K562 (cell line): Measurements from ENCODE around the gene ZDHHC14. TPM values are rescaled to one million over a fixed set of nuclear protein-coding genes. Genes with fewer than 3 reads are reported as not detected.

ENCODE experiments used
- ATAC-seq: fragments of 200-7000 bp; cut with Tn5 transposase; 3 replicates; pipeline ENCODE4 v1.9.1; 2020; ENCODE audit warnings: moderate library complexity
- BruUV-seq: library from RNA; stranded (reverse); fragments of 400-500 nt; replicated peaks from 2 replicates; lab custom pipeline; 2021; lab: Mats Ljungman, UMichigan
- CTCF ChIA-PET: fragments of 300-600 bp; formaldehyde crosslinking; extraction: SDS; loops from one replicate; lab custom pipeline; 2021; ENCODE audit warnings: low intra/inter-chr PET ratio; lab: Yijun Ruan, JAX
- POLR2A ChIA-PET: fragments of 300-600, 350-650 bp; sonication (Branson Sonifier 250); formaldehyde crosslinking; extraction: SDS; loops from one replicate; lab custom pipeline; 2021; ENCODE audit warnings: antibody characterized with exemption, inconsistent platforms; lab: Yijun Ruan, JAX
- DNase-seq, 4 experiments: peaks; one replicate each; pipeline versions ENCODE4 v3.0.0 to v3.0.0-alpha.2; 2011 to 2018; ENCODE audit warnings: low spot score in 3 of 4, mixed read lengths in 3 of 4; ENCODE audit errors: extremely low read depth in 1 of 4
- FAIRE-seq: peaks from 2 replicates; lab custom pipeline; 2011; peaks lifted over from hg19 to GRCh38; lab: Jason Lieb, UNC
- H2AFZ ChIP-seq: 2 replicates; pipeline ENCODE4 v1.6.0; 2011; ENCODE audit warnings: low read depth, low read length, control low read depth, inconsistent platforms
- H3K27ac ChIP-seq: fragments of 200-600 bp; 3 replicates; pipeline ENCODE4 v1.8.0; 2011; ENCODE audit warnings: low read depth, mild to moderate bottlenecking, control low read depth, inconsistent platforms, low read length, moderate library complexity, mixed read lengths; ENCODE audit errors: extremely low read depth
- H3K27me3 ChIP-seq, 2 experiments: fragments of 300-600 bp in 1 of 2; 2 replicates in 1 of 2; 3 replicates in 1 of 2; pipeline versions ENCODE4 v1.6.0 to v1.8.0; 2011; ENCODE audit warnings: inconsistent platforms in 2 of 2, low read length in 2 of 2, mild to moderate bottlenecking in 1 of 2, mixed read lengths in 1 of 2, moderate library complexity in 1 of 2; ENCODE audit not compliant: control insufficient read depth in 2 of 2, insufficient read depth in 2 of 2
- H3K36me3 ChIP-seq: fragments of 300-600 bp; 3 replicates; pipeline ENCODE4 v1.8.0; 2011; ENCODE audit warnings: mild to moderate bottlenecking, low read length, inconsistent platforms; ENCODE audit not compliant: control insufficient read depth, insufficient read depth
- H3K4me1 ChIP-seq, 2 experiments: fragments of 200-600 bp in 1 of 2; replicated peaks in 1 of 2; 2 replicates in 1 of 2; 3 replicates in 1 of 2; pipeline versions ENCODE4 v1.5.1 to v1.8.0; 2011; ENCODE audit warnings: inconsistent platforms in 2 of 2, low read length in 2 of 2, mild to moderate bottlenecking in 1 of 2, mixed read lengths in 1 of 2, moderate library complexity in 1 of 2; ENCODE audit not compliant: control insufficient read depth in 2 of 2, insufficient read depth in 2 of 2
- H3K4me2 ChIP-seq: 2 replicates; pipeline ENCODE4 v1.6.1; 2011; ENCODE audit warnings: low read length, control low read depth, inconsistent platforms, mixed read lengths; ENCODE audit not compliant: insufficient read depth
- H3K4me3 ChIP-seq: fragments of 200-600 bp; sonication (generic), shearing (Covaris generic); 2 replicates; pipeline ENCODE4 v1.5.1; 2016; ENCODE audit warnings: control low read depth, inconsistent platforms
- H3K79me2 ChIP-seq: fragments of 200-600 bp; 3 replicates; pipeline ENCODE4 v1.8.0; 2011; ENCODE audit warnings: low read length, inconsistent platforms; ENCODE audit not compliant: control insufficient read depth, insufficient read depth
- H3K9ac ChIP-seq, 2 experiments: 2 replicates each; pipeline versions ENCODE4 v1.6.0 to v1.6.1; 2011; ENCODE audit warnings: low read depth in 2 of 2, low read length in 2 of 2, control low read depth in 1 of 2, inconsistent platforms in 1 of 2, mild to moderate bottlenecking in 1 of 2, mixed read lengths in 1 of 2; ENCODE audit not compliant: insufficient read depth in 1 of 2
- H3K9me1 ChIP-seq: one replicate; pipeline ENCODE4 v1.6.0; 2011; ENCODE audit warnings: inconsistent platforms, mild to moderate bottlenecking, low read length, moderate library complexity; ENCODE audit not compliant: control insufficient read depth, insufficient read depth
- H3K9me3 ChIP-seq: replicated peaks from 2 replicates; pipeline ENCODE4 v1.5.1; 2011; ENCODE audit warnings: low read depth, low read length, inconsistent platforms; ENCODE audit not compliant: control insufficient read depth, insufficient read depth
- H4K20me1 ChIP-seq: replicated peaks from 2 replicates; pipeline ENCODE4 v1.6.1; 2011; ENCODE audit warnings: low read length, inconsistent platforms, mixed read lengths; ENCODE audit not compliant: control insufficient read depth, insufficient read depth
- ARID2 ChIP-seq: fragments of 450-650 bp; IDR thresholded peaks from 2 replicates; pipeline ENCODE4 v1.6.1; 2017; ENCODE audit warnings: antibody characterized with exemption, mild to moderate bottlenecking
- CEBPB ChIP-seq: fragments of 450-650 bp; IDR thresholded peaks from 2 replicates; pipeline ENCODE4 v1.6.1; 2016; ENCODE audit warnings: missing genetic modification characterization, missing compliant biosample characterization
- CEBPG ChIP-seq, 3 experiments: fragments of 200-800 bp in 1 of 3; sonication (Bioruptor generic) in 1 of 3; sonication (generic) in 1 of 3; formaldehyde crosslinking in 1 of 3; IDR thresholded peaks in 2 of 3; conservative IDR thresholded peaks in 1 of 3; 2 replicates each; pipeline versions ENCODE4 v1.6.1 to v1.8.0; 2016 to 2022; ENCODE audit warnings: missing compliant biosample characterization in 2 of 3, missing genetic modification characterization in 2 of 3, mild to moderate bottlenecking in 1 of 3, missing genetic modification reagents in 1 of 3
- ESRRA ChIP-seq: fragments of 450-650 bp; IDR thresholded peaks from 2 replicates; pipeline ENCODE4 v1.6.1; 2014; ENCODE audit warnings: low read depth, mild to moderate bottlenecking, moderate library complexity, borderline replicate concordance
- GABPA ChIP-seq: fragments of 200-800 bp; sonication (Bioruptor generic); conservative IDR thresholded peaks from 2 replicates; pipeline ENCODE4 v1.6.1; 2016; ENCODE audit warnings: low read depth, missing genetic modification characterization, missing compliant biosample characterization
- HEY1 ChIP-seq: fragments of 250-450 bp; sonication (Bioruptor Pico); IDR thresholded peaks from 2 replicates; pipeline ENCODE4 v1.5.0; 2020; ENCODE audit warnings: mild to moderate bottlenecking, moderate library complexity, borderline replicate concordance
- HMBOX1 ChIP-seq: sonication (generic); IDR thresholded peaks from 2 replicates; pipeline ENCODE4 v1.6.1; 2016
- MEIS2 ChIP-seq: fragments of 450-650 bp; IDR thresholded peaks from 2 replicates; pipeline ENCODE4 v1.6.1; 2014; ENCODE audit warnings: mild to moderate bottlenecking; ENCODE audit not compliant: partially characterized antibody
- NEUROD1 ChIP-seq: fragments of 150-350 bp; IDR thresholded peaks from 2 replicates; pipeline ENCODE4 v1.6.1; 2014; ENCODE audit warnings: borderline replicate concordance, low read length, low read depth; ENCODE audit not compliant: partially characterized antibody
- PBX2 ChIP-seq, 2 experiments: IDR thresholded peaks in 1 of 2; conservative IDR thresholded peaks in 1 of 2; 2 replicates each; pipeline ENCODE4 v1.6.1; 2016; ENCODE audit warnings: low read depth in 2 of 2, mild to moderate bottlenecking in 1 of 2, missing compliant biosample characterization in 1 of 2, missing genetic modification characterization in 1 of 2, moderate library complexity in 1 of 2
- SIN3B ChIP-seq: fragments of 450-650 bp; IDR thresholded peaks from 2 replicates; pipeline ENCODE4 v1.6.1; 2017; ENCODE audit warnings: low read depth, mild to moderate bottlenecking, moderate library complexity
- STAT5B ChIP-seq: fragments of 250-450 bp; sonication (Bioruptor Pico); IDR thresholded peaks from 2 replicates; pipeline ENCODE4 v1.8.0; 2021; ENCODE audit warnings: mild to moderate bottlenecking, inconsistent platforms
- TEAD4 ChIP-seq, 2 experiments: sonication (generic) in 1 of 2; formaldehyde crosslinking in 1 of 2; IDR thresholded peaks; 2 replicates each; pipeline versions ENCODE4 v1.6.1 to v1.8.0; 2012 to 2022; ENCODE audit warnings: borderline replicate concordance in 1 of 2, inconsistent platforms in 1 of 2, low read length in 1 of 2, mild to moderate bottlenecking in 1 of 2, missing genetic modification reagents in 1 of 2
- WGBS: fragments of 100-300 bp; shearing (Covaris generic); methylation state at CpG from one replicate; pipeline ENCODE4 v1.1.6; 2016; ENCODE audit warnings: low coverage, mixed read lengths; ENCODE audit not compliant: insufficient coverage; ENCODE audit errors: missing lambda C conversion rate; 5-methylcytosine and 5-hydroxymethylcytosine counted together
- in situ Hi-C: fragments of 300-500 bp; cut with MboI; formaldehyde crosslinking; loops from 4 replicates; pipeline ENCODE4 v1.15.0; 2018; ENCODE audit warnings: inconsistent platforms, mixed read lengths
- intact Hi-C: fragments of 100-400 bp; cut with micrococcal nuclease; formaldehyde crosslinking; loops from 2 replicates; pipeline ENCODE4 v1.14.2; 2022
- polyA plus RNA-seq, 8 experiments: library from polyadenylated mRNA; depleted of rRNA in 4 of 8; stranded (reverse) in 5 of 8; unstranded in 3 of 8; fragments of >200 nt; fragmentation: Nextera tagmentation in 2 of 8; fragmentation: Illumina TruSeq in 1 of 8; extraction: Ambion mirVana in 2 of 8; extraction: Trizol in 1 of 8; gene quantifications; 2 replicates each; pipeline versions ENCODE4 v1.2.1 to v1.2.3, GENCODE V29; 2011 to 2014; ENCODE audit warnings: inconsistent platforms in 1 of 8, missing spikeins in 1 of 8
- total RNA-seq, 7 experiments: library from RNA; depleted of rRNA in 6 of 7; stranded (reverse); fragments of >200 nt in 6 of 7; fragmentation: Illumina TruSeq in 2 of 7; extraction: Trizol in 2 of 7; gene quantifications; 2 replicates each; pipeline versions ENCODE4 v1.2.1 to v1.2.3, GENCODE V29; 2011 to 2021; ENCODE audit warnings: low replicate concordance in 1 of 7
- TF ChIP-seq, protein P1 (sequence below), 2 experiments: fragments of 450-650 bp; IDR thresholded peaks; 2 replicates each; pipeline ENCODE4 v1.6.1; 2016

ZDHHC14 gene
- total and polyA plus RNA-seq, 9 of the 15 experiments (the other 6 are each of a cell fraction or from before 2014, with no cell fraction given), result 0.92 to 23.1 (median 13.8) TPM

DNA sequence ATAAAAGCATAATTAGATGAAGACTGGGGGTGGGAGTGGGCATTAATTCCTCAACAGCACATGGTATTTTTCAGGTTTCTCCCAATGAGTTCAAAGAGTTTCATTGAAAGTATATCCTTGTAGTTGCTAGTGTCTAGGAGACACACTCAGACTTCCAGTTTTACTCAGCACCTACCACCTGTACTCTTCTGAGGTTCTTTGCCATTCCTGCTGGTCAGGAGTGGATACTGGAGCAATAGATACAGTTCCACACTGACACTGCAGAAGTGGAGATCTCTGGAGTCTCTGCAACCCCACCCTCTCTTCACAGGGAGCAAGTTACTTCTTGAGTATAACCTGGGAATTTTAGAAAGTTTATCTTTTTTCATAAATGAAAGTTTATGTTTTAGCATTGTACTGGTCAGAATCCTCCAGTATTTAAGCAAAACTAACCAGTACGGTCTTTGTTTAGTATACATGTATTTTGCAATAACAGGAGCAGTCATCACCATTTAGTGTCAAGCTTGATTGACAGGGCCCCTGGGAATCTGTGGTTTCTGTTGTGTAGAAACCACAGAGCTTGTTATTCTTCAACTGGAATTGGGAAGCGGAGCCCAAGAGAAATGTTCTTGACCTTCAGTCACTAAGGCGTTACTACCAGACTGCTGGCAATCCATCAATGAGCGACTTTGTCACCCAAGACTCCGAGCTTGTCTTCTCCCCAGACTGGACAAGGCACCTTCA, 148.1 kb downstream of the ZDHHC14 start:
- no peak for FAIRE-seq
- Histone ChIP-seq H3K4me3 (no peak overlapping the region), H3K27me3 (no peaks in the 10 kb centered on the region), H3K9me3 (no peaks in the 10 kb centered on the region), H3K4me2 (no peak overlapping the region), H3K4me1 (peaks cover 16 to 33% of the 10 kb centered on the region in 2 experiments), H3K9ac (no peak overlapping the region), H3K36me3 (no peaks in the 10 kb centered on the region), H3K79me2 (no peaks in the 10 kb centered on the region), H4K20me1 (no peaks in the 10 kb centered on the region), H2AFZ (no peak overlapping the region), H3K9me1 (no peaks in the 10 kb centered on the region), H3K27ac (no peak overlapping the region)
- 0 out of 3 replicates have a peak, but pooled peaks have one; percentile 14 for ATAC-seq
- CTCF ChIA-PET, result no interaction called here
- 59% methylated on average over 5 of the region's 5 CpGs for WGBS
- intact Hi-C loops (no loop called here), in situ Hi-C loops (no loop called here)
- BruUV-seq, result no TSS peak
- POLR2A ChIA-PET, result interaction anchor here (0.7 to 3.3 kb wide), 7 partner anchors 9 to 42 kb away, joined by 4 to 12 read pairs (median 5); no protein-coding TSS in a partner anchor
- DNase-seq, result peak in 2 of 4 experiments; percentile 38 to 39
- TF ChIP-seq TEAD4 (IDR thresholded peaks at IDR 0.05; ENCODE audit: low read length), result 0 out of 2 replicates have a peak, but pooled peaks have one; percentile 28
- TF ChIP-seq TEAD4 (CRISPR knock-in tag; IDR thresholded peaks at IDR 0.05; ENCODE audit: borderline replicate concordance), result no peak
- peak; percentile 93 for TF ChIP-seq CEBPB (tag)
- no peak for TF ChIP-seq HEY1 (CRISPR knock-in tag)
- TF ChIP-seq STAT5B (CRISPR knock-in tag), result no peak
- peak; percentile 32; the same call in 1 of the 2 replicates for TF ChIP-seq CEBPG (CRISPR knock-in tag; IDR thresholded peaks at IDR 0.05)
- peak; percentile 81 to 89 for TF ChIP-seq CEBPG (tag; conservative IDR thresholded peaks at IDR 0.05 in 1 of 2, IDR thresholded peaks at IDR 0.05 in 1 of 2)
- no peak for TF ChIP-seq NEUROD1
- TF ChIP-seq, protein P1, sequence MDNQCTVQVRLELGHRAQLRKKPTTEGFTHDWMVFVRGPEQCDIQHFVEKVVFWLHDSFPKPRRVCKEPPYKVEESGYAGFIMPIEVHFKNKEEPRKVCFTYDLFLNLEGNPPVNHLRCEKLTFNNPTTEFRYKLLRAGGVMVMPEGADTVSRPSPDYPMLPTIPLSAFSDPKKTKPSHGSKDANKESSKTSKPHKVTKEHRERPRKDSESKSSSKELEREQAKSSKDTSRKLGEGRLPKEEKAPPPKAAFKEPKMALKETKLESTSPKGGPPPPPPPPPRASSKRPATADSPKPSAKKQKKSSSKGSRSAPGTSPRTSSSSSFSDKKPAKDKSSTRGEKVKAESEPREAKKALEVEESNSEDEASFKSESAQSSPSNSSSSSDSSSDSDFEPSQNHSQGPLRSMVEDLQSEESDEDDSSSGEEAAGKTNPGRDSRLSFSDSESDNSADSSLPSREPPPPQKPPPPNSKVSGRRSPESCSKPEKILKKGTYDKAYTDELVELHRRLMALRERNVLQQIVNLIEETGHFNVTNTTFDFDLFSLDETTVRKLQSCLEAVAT (IDR thresholded peaks at IDR 0.05), result peak in 1 of 2 experiments; percentile 53; a peak in 1 of 4 replicates
- TF ChIP-seq ARID2, result no peak
- TF ChIP-seq HMBOX1, result 0 out of 2 replicates have a peak, but pooled peaks have one; percentile 38
- TF ChIP-seq ESRRA, result peak; percentile 87; the same call in 1 of the 2 replicates
- TF ChIP-seq GABPA (tag), result peak; percentile 29; the same call in 1 of the 2 replicates
- TF ChIP-seq SIN3B, result no peak
- TF ChIP-seq MEIS2, result peak; percentile 93
- TF ChIP-seq PBX2 (CRISPR knock-in tag; IDR thresholded peaks at IDR 0.05; ENCODE audit: low read depth), result peak; percentile 79
- peak; percentile 88 for TF ChIP-seq PBX2 (tag; conservative IDR thresholded peaks at IDR 0.05; ENCODE audit: low read depth)
